Thoracic aorta (tissue), 2 donors: Measurements from ENCODE around the gene PCSK1. TPM values are rescaled to one million over a fixed set of nuclear protein-coding genes. Genes with fewer than 3 reads are reported as not detected.

ENCODE experiments used
- ATAC-seq: fragments of 150-250 bp; one replicate; pipeline ENCODE4 v1.8.0; 2017; ENCODE audit warnings: low read depth; ENCODE audit not compliant: insufficient number of reproducible peaks, low FRiP score
- DNase-seq: peaks from one replicate; pipeline ENCODE4 v3.0.0-alpha.2; 2020; ENCODE audit warnings: low spot score
- H3K27ac ChIP-seq, 2 donors: fragments of 200-600 bp; sonication (generic); 1 replicate in 1 of 2; 2 replicates in 1 of 2; pipeline ENCODE4 v1.5.1; 2016; ENCODE audit warnings: mild to moderate bottlenecking in 2 of 2, moderate library complexity in 2 of 2
- H3K27me3 ChIP-seq: fragments of 200-600 bp; sonication (generic); replicated peaks from 2 replicates; pipeline ENCODE4 v1.6.0; 2016; ENCODE audit warnings: mild to moderate bottlenecking; ENCODE audit not compliant: insufficient read depth
- H3K36me3 ChIP-seq: fragments of 200-600 bp; sonication (generic); one replicate; pipeline ENCODE4 v1.5.1; 2016
- H3K4me1 ChIP-seq, 2 donors: fragments of 200-600 bp; sonication (generic); 1 replicate in 1 of 2; 2 replicates in 1 of 2; pipeline versions ENCODE4 v1.5.1 to v1.6.0; 2016; ENCODE audit warnings: low read depth in 2 of 2, mild to moderate bottlenecking in 1 of 2; ENCODE audit not compliant: control insufficient read depth in 1 of 2
- H3K4me3 ChIP-seq: fragments of 200-600 bp; sonication (generic); 2 replicates; pipeline ENCODE4 v1.5.1; 2016; ENCODE audit warnings: mild to moderate bottlenecking
- H3K9me3 ChIP-seq: fragments of 200-600 bp; sonication (generic); 2 replicates; pipeline ENCODE4 v1.5.1; 2016
- CTCF ChIP-seq: fragments of 200-600 bp; sonication (generic); IDR thresholded peaks from one replicate; pipeline ENCODE4 v1.5.1; 2019; ENCODE audit warnings: antibody characterized with exemption
- total RNA-seq, 2 donors: library from RNA; depleted of rRNA; stranded (reverse); fragments of >200 nt; gene quantifications; one replicate each; pipeline versions ENCODE4 v1.1.0 to v1.2.3, GENCODE V29; 2016

PCSK1 gene
- total RNA-seq, 2 donors from 2014 or later: 0.14 to 3.2 TPM

- no peaks in the 10 kb centered on the region for H3K36me3 ChIP-seq
- no peak for TF ChIP-seq CTCF
Measured at GRCh38 chr5:96377597-96377996, 55.5 kb downstream of the PCSK1 start.

GRCh38 chr5:96377167-96377566 lies 55.9 kb downstream of the PCSK1 start:
- Histone ChIP-seq H3K9me3 (no peaks in the 10 kb centered on the region), H3K27ac (no peak overlapping the region), H3K4me3 (no peak overlapping the region), H3K36me3 (no peaks in the 10 kb centered on the region), H3K27me3 (no peaks in the 10 kb centered on the region), H3K4me1 (no peaks in the 10 kb centered on the region)
- no peak for ATAC-seq
- DNase-seq: no peak
- no peak for TF ChIP-seq CTCF

More at GRCh38 chr5:96377597-96377996, 55.5 kb downstream of the PCSK1 start:
- DNase-seq (no peak), ATAC-seq (no peak)
- no peaks in the 10 kb centered on the region for H3K4me1 ChIP-seq
- H3K9me3 ChIP-seq: no peaks in the 10 kb centered on the region
- no peaks in the 10 kb centered on the region for H3K27me3 ChIP-seq
- H3K27ac ChIP-seq: no peak overlapping the region
- H3K4me3 ChIP-seq: no peak overlapping the region

- no peak overlapping the region for H3K4me3 ChIP-seq
- H3K36me3 ChIP-seq: no peaks in the 10 kb centered on the region
- no peak for ATAC-seq
- no peaks in the 10 kb centered on the region for H3K4me1 ChIP-seq
- no peak overlapping the region for H3K27ac ChIP-seq
- no peaks in the 10 kb centered on the region for H3K9me3 ChIP-seq
- H3K27me3 ChIP-seq: no peaks in the 10 kb centered on the region
- DNase-seq: no peak
- TF ChIP-seq CTCF: no peak
Measured at GRCh38 chr5:96374653-96375052, 58.4 kb downstream of the PCSK1 start.

GRCh38 chr5:96373381-96373733 lies 59.7 kb downstream of the PCSK1 start:
- Histone ChIP-seq H3K27me3 (no peaks in the 10 kb centered on the region), H3K36me3 (no peaks in the 10 kb centered on the region), H3K4me1 (no peaks in the 10 kb centered on the region), H3K4me3 (no peak overlapping the region), H3K27ac (no peak overlapping the region), H3K9me3 (no peaks in the 10 kb centered on the region)
- no peak for DNase-seq
- no peak for TF ChIP-seq CTCF
- ATAC-seq: no peak

GRCh38 chr5:96372726-96373380 lies 60.2 kb downstream of the PCSK1 start:
- Histone ChIP-seq H3K4me3 (no peak overlapping the region), H3K36me3 (no peaks in the 10 kb centered on the region), H3K27ac (no peak overlapping the region), H3K27me3 (no peaks in the 10 kb centered on the region), H3K9me3 (no peaks in the 10 kb centered on the region), H3K4me1 (no peaks in the 10 kb centered on the region)
- DNase-seq (no peak), ATAC-seq (no peak)
- no peak for TF ChIP-seq CTCF
